T-helper 2 cell treated with Interferon-gamma antibody and Interleukin-4, amounts not matched to agents 5 μg/mL and 100 μg/mL, for 36 hours (primary cell): ENCODE data around the gene ANKRD6.
"Not testable (repeated sequence)": the region's sequence is repeated elsewhere in the genome, so short reads cannot be mapped to it uniquely, and the experiment has no call there.

Experiments
- DNase-seq: peaks from one replicate; pipeline ENCODE4 v3.0.0; 2021; ENCODE audit warnings: low spot score
- H3K27ac Mint-ChIP-seq: one replicate; pipeline ENCODE4 v1.8.0; 2021; ENCODE audit warnings: mild to moderate bottlenecking, mixed read lengths
- H3K27me3 Mint-ChIP-seq: one replicate; pipeline ENCODE4 v1.8.0; 2021; ENCODE audit warnings: low read depth, mixed read lengths
- H3K36me3 Mint-ChIP-seq: one replicate; pipeline ENCODE4 v1.8.0; 2021; ENCODE audit warnings: low read depth, mixed read lengths
- H3K4me1 Mint-ChIP-seq: one replicate; pipeline ENCODE4 v1.8.0; 2021; ENCODE audit warnings: low read depth, mixed read lengths
- H3K4me3 Mint-ChIP-seq: one replicate; pipeline ENCODE4 v1.8.0; 2022; ENCODE audit warnings: mild to moderate bottlenecking, moderate library complexity, mixed read lengths
- H3K9me3 Mint-ChIP-seq: one replicate; pipeline ENCODE4 v1.8.0; 2021; ENCODE audit warnings: mixed read lengths

The ANKRD6 gene

GRCh38 chr6:89432875-89433251, at the start of gene ANKRD6:
Gene ANKRD6, plus strand, starts transcription at chr6:89433152. Its CDS starts 133,825 bp downstream, at chr6:89566977.
- Mint-ChIP-seq H3K36me3 (no peaks in the 10 kb centered on the region), H3K27ac (no peak within 1 kb of the TSS), H3K9me3 (no peaks in the 10 kb centered on the region), H3K4me1 (peaks cover 11% of the 10 kb centered on the region), H3K4me3 (peak within 1 kb of the TSS; percentile 82), H3K27me3 (peaks cover 57% of the 10 kb centered on the region)
- peak; percentile 83 for DNase-seq

DNA sequence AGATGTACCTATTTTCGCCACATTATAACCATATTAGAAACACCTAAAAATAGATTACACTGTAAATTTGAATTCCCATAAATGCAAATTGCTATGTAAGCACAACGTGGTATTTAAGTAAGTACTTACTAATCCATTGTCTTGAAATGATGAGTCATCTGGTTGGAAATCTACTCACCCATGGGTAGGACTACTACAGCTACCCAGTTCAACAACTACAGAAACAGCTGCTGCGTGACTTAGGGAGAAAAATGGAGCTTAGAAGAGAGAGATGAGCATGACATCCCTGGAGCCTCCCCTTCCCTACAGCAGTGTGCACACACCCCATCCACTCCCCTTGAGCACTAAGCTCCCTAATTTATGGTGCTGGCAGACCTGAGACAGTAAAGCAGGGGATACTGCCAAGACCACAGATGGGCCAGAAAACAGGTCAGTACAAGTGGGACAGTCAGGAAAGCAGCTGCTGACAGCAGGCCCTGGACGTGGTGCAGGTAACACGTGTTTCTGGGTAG, 47.7 kb upstream of the ANKRD6 start:
- no peak for DNase-seq
- H3K4me1 Mint-ChIP-seq = no peaks in the 10 kb centered on the region
- H3K36me3 Mint-ChIP-seq = peaks cover 3% of the 10 kb centered on the region
- H3K27ac Mint-ChIP-seq = no peak overlapping the region
- H3K4me3 Mint-ChIP-seq = no peak overlapping the region
- H3K9me3 Mint-ChIP-seq = no peaks in the 10 kb centered on the region
- no peaks in the 10 kb centered on the region for H3K27me3 Mint-ChIP-seq

DNA sequence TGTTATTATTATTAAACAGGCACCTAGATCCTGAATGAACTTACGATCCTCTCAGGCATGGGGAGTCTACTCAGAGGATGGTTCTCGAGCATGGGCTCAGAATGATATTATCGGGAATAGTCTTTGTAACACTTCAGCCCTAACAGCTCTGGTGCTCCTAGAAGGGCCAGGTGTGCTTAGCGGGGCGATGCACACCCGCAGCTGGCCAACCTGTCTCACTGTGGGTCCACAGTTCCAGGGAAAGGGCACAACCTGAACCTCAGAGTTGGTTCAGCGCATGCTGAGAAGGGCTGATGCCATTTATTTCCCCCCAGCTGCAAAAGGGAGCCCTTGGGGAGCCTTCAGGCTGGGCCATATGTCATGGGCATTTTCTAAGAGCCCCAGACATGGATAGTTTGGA, 47.1 kb upstream of the ANKRD6 start:
- Mint-ChIP-seq H3K4me3 (no peak overlapping the region), H3K4me1 (no peaks in the 10 kb centered on the region), H3K9me3 (no peaks in the 10 kb centered on the region), H3K27me3 (no peaks in the 10 kb centered on the region), H3K27ac (no peak overlapping the region), H3K36me3 (peaks cover 3% of the 10 kb centered on the region)
- DNase-seq = no peak

- DNase-seq = no peak
- Mint-ChIP-seq H3K9me3 (no peaks in the 10 kb centered on the region), H3K27me3 (no peaks in the 10 kb centered on the region), H3K36me3 (peaks cover 3% of the 10 kb centered on the region), H3K4me3 (no peak overlapping the region), H3K4me1 (no peaks in the 10 kb centered on the region), H3K27ac (no peak overlapping the region)
These were observed 45.9 kb upstream of the ANKRD6 start for GRCh38 chr6:89386917-89387491.

GRCh38 chr6:89387516-89388201, 45.3 kb upstream of the ANKRD6 start:
- no peaks in the 10 kb centered on the region for H3K9me3 Mint-ChIP-seq
- peaks cover under 1% of the 10 kb centered on the region for H3K4me1 Mint-ChIP-seq
- DNase-seq = no peak
- H3K36me3 Mint-ChIP-seq = peaks cover 3% of the 10 kb centered on the region
- H3K27ac Mint-ChIP-seq = no peak overlapping the region
- H3K4me3 Mint-ChIP-seq = no peak overlapping the region
- no peaks in the 10 kb centered on the region for H3K27me3 Mint-ChIP-seq

GRCh38 chr6:89388846-89389245, 44.1 kb upstream of the ANKRD6 start:
- Mint-ChIP-seq H3K27ac (no peak overlapping the region), H3K36me3 (peaks cover 7% of the 10 kb centered on the region), H3K9me3 (peaks cover 5% of the 10 kb centered on the region), H3K27me3 (peaks cover 9% of the 10 kb centered on the region), H3K4me3 (no peak overlapping the region), H3K4me1 (peaks cover 5% of the 10 kb centered on the region)
- DNase-seq = no peak

GRCh38 chr6:89392823-89393222, 40.1 kb upstream of the ANKRD6 start:
- no peak overlapping the region for H3K27ac Mint-ChIP-seq
- no peak for DNase-seq
- peaks cover 6% of the 10 kb centered on the region for H3K36me3 Mint-ChIP-seq

GRCh38 chr6:89393659-89394058, 39.3 kb upstream of the ANKRD6 start:
- Mint-ChIP-seq H3K4me3 (no peak overlapping the region), H3K27me3 (peaks cover 12% of the 10 kb centered on the region), H3K9me3 (peaks cover 9% of the 10 kb centered on the region), H3K36me3 (peaks cover 6% of the 10 kb centered on the region), H3K4me1 (peaks cover 5% of the 10 kb centered on the region), H3K27ac (no peak overlapping the region)
- no peak for DNase-seq

More at GRCh38 chr6:89392823-89393222, 40.1 kb upstream of the ANKRD6 start:
- peaks cover 5% of the 10 kb centered on the region for H3K4me1 Mint-ChIP-seq
- peaks cover 9% of the 10 kb centered on the region for H3K9me3 Mint-ChIP-seq
- H3K4me3 Mint-ChIP-seq = no peak overlapping the region
- peaks cover 12% of the 10 kb centered on the region for H3K27me3 Mint-ChIP-seq

DNA sequence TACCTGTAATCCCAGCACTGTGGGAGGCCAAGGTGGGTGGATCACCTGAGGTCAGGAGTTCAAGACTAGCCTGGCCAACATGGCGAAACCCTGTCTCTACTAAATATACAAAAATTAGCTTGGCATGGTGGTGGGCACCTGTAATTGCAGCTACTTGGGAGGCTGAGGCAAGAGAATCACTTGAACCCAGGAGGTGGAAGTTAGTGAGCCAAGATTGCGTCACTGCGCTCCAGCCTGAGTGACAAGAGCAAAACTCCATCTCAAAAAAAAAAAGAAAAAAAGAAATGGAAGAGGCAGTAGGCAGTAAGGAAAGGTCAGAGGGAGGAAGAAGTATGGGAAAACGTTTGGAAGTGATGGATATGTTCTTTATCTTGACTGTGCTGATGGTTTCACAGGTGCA, 35.1 kb upstream of the ANKRD6 start:
- not testable (repeated sequence) for H3K4me3 Mint-ChIP-seq, H3K27ac Mint-ChIP-seq, H3K9me3 Mint-ChIP-seq, DNase-seq, H3K4me1 Mint-ChIP-seq, H3K36me3 Mint-ChIP-seq
- peaks cover 12% of the 10 kb centered on the region for H3K27me3 Mint-ChIP-seq

DNA sequence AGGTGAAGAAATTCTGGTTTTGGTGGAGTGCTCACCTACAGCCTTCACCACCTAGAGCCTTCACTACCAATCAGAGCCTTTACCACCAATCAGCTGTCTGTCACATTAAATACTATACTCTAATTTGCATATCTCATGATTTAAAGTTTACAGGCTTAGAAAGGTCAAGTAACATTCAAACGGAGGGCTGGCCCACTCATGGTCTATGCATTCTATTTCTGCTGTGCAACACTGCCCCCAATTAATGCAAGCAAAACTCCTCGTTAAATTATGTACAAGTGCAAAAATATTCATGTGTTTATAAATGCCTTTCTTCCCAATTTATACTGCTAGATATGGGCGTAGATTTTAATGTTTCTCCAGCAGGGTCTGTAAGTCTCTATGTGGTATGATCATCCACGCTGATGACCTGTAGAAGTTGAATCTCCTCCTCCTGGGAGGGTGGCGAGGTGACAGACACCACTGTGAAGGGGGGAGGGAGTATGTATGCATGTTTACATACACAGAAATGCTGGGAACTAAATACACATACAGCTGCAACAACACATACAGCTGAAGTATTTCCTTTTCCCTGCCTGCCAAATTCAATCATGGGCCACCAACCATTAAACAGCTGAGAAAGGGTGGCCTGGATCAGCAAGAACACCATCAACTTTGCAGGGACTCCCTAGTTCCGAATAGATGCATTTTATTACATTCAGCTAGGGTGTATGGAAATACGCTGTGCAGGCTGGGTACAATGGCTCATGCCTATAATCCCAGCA, 34.0 kb upstream of the ANKRD6 start:
- Mint-ChIP-seq H3K27me3 (peaks cover 3% of the 10 kb centered on the region), H3K27ac (no peak overlapping the region), H3K4me1 (peaks cover 2% of the 10 kb centered on the region), H3K36me3 (no peaks in the 10 kb centered on the region), H3K4me3 (no peak overlapping the region), H3K9me3 (peaks cover 3% of the 10 kb centered on the region)
- no peak for DNase-seq

GRCh38 chr6:89400050-89400449, 32.9 kb upstream of the ANKRD6 start:
- H3K27me3 Mint-ChIP-seq = no peaks in the 10 kb centered on the region
- H3K27ac Mint-ChIP-seq = no peak overlapping the region
- H3K36me3 Mint-ChIP-seq = no peaks in the 10 kb centered on the region
- H3K9me3 Mint-ChIP-seq = no peaks in the 10 kb centered on the region
- H3K4me3 Mint-ChIP-seq = no peak overlapping the region
- no peak for DNase-seq
- peaks cover 2% of the 10 kb centered on the region for H3K4me1 Mint-ChIP-seq

DNA sequence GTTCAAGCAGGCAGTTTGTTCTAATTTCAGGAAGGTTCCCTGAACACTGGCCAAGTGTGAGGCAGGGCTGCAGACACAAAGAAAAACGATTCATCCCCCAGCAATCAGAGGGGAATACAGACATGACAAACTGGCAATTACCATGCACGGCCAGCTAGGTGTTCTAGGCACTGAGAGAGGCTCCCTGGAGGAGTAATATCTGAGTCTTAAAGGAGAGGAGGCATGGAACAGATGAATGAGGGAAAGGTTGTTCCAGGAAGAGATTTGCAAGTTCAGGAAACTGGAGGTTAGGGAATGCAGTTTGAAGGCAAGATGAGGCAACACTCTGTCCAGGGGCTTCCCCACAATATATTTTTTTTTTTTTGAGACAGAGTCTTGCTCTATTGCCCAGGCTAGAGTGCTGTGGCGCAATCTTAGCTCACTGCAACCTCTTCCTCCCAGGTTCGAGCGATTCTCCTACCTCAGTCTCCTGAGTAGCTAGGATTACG, 32.0 kb upstream of the ANKRD6 start:
- Mint-ChIP-seq H3K9me3 (no peaks in the 10 kb centered on the region), H3K27ac (no peak overlapping the region), H3K4me1 (peaks cover 2% of the 10 kb centered on the region), H3K36me3 (no peaks in the 10 kb centered on the region), H3K27me3 (no peaks in the 10 kb centered on the region), H3K4me3 (no peak overlapping the region)
- DNase-seq = no peak

DNA sequence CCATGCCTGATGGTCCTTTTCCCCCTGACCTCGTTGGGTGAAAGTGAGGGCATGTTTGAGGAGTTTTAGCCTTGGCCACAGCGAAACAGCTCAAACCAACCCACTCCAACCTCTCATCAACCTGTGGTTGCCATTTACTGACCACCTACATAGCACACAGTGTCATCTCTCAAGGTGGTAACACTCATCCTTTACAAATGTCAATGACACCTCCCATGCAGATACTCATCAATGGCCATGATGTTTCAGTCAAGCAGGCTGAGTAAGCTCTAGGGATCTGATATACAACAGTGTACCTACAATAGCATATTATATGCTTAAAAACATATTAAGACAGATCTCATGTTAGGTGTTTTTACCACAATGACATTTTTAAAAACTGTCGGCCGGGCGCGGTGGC, 30.2 kb upstream of the ANKRD6 start:
- Mint-ChIP-seq H3K27ac (no peak overlapping the region), H3K4me3 (no peak overlapping the region), H3K4me1 (peaks cover 2% of the 10 kb centered on the region), H3K36me3 (no peaks in the 10 kb centered on the region), H3K9me3 (no peaks in the 10 kb centered on the region), H3K27me3 (peaks cover 5% of the 10 kb centered on the region)
- no peak for DNase-seq

DNA sequence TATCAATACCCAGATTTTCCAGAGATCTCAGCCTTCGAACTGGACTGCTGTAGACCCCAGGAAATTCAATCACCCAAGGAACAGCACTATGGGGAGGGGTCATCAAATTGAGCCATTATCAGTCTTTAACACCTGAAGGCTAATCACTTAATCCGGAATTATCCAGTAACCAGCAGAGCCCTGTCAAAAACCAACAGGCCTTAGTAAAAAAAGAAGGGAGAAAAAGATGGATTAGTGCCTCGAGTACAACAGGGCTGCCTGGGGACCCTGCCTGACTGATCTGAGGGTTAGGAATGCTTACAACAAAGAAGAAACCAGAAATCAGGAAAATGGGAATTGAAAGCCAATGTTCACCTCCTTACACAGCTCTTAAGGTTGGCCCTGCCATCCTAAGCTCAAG, 28.4 kb upstream of the ANKRD6 start:
- Mint-ChIP-seq H3K27ac (no peak overlapping the region), H3K36me3 (no peaks in the 10 kb centered on the region), H3K27me3 (peaks cover 14% of the 10 kb centered on the region), H3K4me3 (no peak overlapping the region), H3K9me3 (no peaks in the 10 kb centered on the region), H3K4me1 (peaks cover 2% of the 10 kb centered on the region)
- no peak for DNase-seq
